Umbilical cord (tissue), 2 donors: ENCODE data around the gene HOXD10. TPM values are rescaled to one million over a fixed set of nuclear protein-coding genes. Genes with fewer than 3 reads are reported as not detected.

Experiments used
- DNase-seq: peaks from one replicate; pipeline ENCODE4 v3.0.0-alpha.2; 2015; ENCODE audit warnings: low spot score
- total RNA-seq: library from RNA; depleted of rRNA; stranded (reverse); fragments of >200 nt; gene quantifications from one replicate; pipeline ENCODE4 v1.2.3, GENCODE V29; 2014; ENCODE audit warnings: low replicate concordance; ENCODE audit not compliant: insufficient read depth

Gene HOXD10
- total RNA-seq, 1 donor from 2014 or later: 14.4 TPM

DNA sequence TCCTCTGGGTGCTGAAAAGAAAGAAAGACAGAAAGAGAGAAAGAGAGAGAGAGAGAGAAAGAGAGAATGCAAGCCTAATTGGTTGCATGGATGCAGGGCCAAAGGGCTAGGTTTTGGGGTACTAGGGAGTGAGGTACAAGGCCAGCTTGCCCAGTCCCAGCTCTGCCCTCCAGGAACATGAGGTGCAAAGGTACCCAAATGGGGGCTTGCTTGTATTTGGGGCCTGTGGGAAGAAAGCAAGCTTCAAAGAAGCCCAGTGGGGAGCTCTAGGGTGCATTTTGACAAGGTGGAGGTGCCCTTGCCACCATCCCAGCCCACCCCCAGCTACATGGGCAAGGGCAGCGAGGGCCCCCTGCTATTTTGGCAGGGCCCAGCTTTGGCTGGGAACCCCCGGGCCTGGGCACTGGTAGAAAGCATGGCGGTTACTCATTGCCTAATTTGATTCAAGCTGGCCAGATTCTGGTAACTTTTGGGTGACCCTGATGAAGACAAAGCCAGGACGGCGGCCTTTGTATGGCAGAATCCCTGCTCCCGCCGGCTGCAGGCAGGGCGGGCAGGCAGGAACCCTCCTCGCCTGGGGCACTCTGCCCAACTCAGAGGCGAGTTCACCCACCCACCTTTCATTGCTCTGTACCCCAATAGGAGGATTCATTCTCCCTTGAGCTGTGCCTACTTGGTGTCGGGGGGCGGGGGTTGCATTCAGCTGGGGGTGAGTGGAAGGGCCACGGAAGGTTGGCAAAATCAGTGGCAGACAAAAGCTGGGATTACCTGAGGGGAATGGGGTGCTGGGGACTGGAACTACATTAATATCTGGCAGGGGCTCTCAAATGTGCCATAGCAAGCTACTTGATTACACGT is 34.2 kb downstream of the HOXD10 start:
- no peak for DNase-seq

DNA sequence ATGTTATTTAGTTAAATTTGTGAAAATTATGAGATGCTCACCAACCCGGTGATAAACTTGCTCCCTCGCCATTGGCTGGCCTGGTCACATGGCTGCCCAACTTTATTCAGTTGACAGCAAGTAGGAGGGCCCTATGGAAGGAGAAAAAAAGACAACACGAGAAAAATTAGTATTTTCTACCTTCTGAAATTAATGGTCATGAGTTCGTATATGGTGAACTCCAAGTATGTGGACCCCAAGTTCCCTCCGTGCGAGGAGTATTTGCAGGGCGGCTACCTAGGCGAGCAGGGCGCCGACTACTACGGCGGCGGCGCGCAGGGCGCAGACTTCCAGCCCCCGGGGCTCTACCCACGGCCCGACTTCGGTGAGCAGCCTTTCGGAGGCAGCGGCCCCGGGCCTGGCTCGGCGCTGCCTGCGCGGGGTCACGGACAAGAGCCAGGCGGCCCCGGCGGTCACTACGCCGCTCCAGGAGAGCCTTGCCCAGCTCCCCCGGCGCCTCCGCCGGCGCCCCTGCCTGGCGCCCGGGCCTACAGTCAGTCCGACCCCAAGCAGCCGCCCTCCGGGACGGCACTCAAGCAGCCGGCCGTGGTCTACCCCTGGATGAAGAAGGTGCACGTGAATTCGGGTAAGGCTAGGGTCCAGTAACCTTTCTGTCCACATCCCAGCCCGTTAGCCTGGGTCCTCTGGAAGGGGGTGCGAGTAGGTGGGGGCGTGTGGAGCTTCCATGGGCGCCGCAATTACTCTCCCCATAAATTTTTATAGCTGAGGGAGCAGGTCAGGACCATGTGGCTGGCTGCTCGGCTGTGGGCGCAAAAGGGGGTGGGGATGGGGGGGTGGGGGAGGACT is 35.1 kb downstream of the HOXD10 start, which contains the start of gene HOXD4:
Gene HOXD4, plus strand, starts transcription at position 109 of the 846 bp plus-strand sequence. Its CDS starts 84 bp downstream, at position 193.
- no peak for DNase-seq

DNA sequence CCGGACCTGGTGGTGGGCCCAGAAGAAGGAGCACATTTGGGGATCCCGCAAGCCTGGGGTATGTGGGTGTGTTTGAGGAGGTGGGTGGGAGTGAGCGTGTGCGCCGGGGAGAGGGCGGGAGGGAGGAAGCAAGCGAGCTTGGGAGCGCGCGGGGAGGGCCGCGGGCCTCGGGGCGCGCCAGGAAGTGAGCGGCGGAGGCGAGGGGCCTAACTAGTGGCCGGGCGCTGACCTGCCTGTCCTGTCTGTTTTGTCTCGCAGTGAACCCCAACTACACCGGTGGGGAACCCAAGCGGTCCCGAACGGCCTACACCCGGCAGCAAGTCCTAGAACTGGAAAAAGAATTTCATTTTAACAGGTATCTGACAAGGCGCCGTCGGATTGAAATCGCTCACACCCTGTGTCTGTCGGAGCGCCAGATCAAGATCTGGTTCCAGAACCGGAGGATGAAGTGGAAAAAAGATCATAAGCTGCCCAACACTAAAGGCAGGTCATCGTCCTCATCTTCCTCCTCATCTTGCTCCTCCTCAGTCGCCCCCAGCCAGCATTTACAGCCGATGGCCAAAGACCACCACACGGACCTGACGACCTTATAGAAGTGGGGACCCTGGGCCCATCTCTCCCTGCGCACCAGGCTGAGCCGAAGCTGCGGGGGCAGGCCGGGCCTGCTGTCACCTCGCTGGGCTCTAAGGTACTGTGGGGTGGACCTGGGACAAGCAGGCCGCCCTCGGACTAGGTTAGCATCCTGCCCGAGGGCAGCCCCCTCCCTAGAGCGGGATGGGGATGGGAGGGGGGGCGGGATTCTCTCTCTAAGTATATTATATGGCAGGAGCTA is 36.0 kb downstream of the HOXD10 start:
- DNase-seq: no peak

DNA sequence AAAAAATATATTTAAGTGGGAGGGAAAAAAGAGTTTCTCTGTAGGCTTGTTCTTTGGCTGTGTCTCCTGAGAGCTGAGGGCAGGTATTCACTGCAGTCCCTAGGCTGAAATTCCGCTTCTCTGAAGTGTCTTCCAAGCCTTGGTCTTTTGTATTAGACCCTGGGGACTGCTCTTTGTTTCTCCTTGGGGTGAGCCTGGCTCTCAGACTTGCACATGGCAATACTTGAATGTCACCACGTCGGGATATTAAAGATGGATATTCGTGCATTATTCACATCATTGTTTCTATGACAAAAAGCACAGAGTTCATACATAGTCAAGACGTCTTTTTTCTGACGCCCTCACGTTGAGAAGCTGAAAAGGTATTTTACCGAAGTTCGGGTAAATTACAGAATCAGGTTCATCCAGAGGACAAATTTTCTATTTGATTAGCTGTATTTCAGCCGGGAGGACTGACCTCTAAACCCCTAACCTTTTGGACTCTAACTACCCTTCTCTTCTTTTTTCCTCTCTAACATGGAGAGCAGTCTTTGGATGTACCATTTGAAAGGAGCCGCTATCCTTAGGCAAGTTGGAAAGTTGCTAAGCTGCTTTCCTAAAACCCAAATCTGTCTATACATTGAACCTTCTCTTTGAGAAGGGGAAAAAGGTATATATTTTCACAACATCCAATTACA is 38.1 kb downstream of the HOXD10 start:
- DNase-seq: no peak

DNA sequence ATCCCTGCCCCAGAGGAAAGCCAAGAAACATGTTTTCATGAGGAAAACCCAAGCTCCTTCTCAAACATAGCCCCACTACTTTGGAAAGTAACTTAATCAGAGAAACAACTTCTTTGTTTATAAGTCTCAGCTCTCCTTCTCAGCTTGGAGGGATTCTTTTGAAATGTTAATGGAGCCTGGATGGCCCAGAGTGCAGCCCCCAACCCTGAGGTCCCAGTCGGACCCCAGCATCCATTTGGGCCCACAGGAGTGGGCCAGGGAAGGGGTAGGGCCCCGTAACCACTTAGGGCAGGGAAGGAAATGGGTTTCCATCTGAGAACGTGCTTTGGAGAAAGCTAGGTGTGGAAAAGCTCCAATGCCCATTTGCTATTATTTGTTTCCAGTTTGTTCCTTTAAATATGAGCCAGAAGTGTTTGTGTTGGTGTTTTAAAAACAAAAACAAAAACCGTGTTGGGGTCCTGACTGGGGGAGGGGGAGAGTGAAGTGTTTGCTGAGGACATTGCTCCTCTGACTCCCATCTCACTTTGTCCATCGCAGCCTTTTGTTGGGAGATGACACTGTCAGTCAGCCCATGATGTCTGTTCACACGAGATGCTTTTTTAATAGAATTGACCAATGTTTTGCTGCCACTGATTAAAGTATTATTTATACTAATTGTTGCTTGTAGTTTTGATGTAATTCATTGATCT is 38.9 kb downstream of the HOXD10 start:
- no peak for DNase-seq

DNA sequence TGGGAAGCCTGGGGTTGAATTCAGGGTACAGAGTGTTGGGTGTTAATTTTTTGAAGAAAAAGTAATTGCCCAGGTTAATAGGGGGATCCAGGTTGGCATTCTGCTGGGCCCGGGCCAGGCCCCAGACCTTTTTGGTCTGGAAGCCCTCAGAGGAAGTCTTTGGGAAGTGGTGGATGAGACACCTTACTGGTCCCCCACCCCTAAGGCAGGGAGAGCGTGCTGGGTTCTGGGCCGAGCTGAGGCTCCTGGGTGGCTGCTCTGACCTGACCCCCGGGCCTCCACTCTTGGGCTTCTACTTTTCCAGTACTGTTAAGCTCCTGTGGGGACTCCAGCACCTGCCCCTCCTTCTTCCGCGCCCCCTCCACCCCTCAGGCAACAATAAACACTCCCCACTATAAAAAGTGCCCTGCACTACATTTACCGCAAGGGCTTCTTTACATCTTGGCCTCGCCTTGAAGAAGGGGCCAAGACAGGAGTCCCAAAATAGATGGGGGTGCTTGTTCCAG is 39.8 kb downstream of the HOXD10 start:
- DNase-seq: no peak

DNA sequence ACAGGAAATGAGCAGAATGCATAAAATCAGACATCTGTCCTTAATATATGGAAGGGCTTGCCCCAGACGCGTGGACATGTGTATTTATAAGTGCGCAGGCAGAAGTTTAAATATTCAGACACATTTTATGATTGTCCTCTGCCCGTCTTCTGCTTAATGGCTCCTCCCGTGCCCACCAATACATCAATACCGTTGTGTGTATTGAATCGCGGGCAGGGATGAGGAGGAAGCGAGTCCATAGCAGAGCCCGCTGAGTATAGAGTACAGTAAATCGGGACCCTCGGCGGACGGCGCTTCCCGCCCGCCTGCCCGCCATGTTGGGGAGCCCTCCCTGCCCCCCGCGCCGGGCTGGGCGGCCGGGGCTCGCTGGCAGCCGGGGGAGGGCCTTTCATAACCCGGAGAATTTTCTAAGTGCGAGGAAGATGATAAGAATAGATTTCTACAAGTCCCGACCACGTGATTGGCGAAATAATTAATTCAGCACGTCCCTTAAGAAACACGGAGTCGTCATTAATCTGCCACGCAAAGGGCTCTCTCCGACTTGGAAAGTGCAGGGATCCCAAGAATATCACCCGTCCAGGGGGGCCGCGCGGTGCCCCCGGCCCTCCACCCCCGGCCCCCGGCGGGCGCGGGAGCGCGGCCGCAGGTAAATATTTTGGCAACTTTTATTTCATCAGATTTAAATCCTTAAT is 40.4 kb downstream of the HOXD10 start, which contains the start of gene HOXD3:
Gene HOXD3, plus strand, starts transcription at position 501 of the 692 bp plus-strand sequence. CDS start 11,808 bp downstream, outside the sequence.
- no peak for DNase-seq

DNA sequence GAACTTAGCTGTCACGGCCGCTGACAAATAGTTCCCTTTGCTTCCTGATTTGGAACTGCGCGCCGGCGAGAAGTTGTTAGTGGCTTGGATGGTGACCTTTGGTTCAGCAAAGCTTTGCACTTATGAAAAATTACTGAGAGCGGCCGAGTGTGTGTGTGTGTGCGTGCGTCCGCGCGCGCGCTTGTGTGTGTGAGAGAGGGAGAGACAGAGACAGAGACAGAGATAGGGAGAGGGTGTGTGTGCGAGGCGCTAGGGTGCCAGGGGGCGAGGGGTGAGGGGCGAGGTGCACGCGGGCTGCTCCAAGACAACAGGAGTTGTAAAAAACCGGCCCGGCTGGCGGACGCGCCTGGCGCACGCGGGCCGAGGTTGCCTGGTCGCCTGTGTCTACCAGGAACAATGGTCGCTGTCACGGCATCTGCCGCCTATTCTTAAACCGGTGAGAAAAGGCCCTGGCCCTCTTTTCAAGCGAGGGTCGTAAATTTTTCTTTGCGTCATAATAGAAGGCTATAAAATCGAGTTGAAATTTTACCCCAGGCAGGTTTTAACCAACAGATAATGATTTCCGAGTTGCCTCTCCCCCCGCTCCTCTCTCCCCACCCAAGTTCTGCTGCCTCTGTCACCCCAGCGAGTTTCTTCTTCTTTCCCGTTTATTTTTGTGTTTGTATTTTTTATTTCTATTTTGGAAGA is 41.1 kb downstream of the HOXD10 start:
- DNase-seq: no peak

DNA sequence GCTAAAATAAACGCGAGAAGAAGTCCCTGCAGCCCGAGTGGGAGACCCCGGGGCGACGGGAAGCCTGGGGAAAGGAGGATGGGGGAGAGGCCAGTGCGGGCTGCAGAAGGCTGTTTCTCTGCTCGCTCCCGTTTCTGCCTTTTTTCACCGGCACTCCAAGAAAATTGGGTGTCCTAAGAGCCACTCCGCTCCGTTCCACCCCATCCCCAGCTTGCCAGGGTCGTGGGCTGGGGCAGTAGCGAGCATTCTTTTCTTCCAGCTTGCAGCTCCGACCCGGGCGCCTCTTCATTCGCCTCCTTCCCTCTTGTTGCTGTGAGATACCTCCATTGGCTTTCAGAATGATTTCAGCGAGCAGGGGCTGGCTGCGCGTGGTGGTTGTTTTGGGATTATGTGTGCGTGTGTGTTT is 41.6 kb downstream of the HOXD10 start:
- DNase-seq: no peak

DNA sequence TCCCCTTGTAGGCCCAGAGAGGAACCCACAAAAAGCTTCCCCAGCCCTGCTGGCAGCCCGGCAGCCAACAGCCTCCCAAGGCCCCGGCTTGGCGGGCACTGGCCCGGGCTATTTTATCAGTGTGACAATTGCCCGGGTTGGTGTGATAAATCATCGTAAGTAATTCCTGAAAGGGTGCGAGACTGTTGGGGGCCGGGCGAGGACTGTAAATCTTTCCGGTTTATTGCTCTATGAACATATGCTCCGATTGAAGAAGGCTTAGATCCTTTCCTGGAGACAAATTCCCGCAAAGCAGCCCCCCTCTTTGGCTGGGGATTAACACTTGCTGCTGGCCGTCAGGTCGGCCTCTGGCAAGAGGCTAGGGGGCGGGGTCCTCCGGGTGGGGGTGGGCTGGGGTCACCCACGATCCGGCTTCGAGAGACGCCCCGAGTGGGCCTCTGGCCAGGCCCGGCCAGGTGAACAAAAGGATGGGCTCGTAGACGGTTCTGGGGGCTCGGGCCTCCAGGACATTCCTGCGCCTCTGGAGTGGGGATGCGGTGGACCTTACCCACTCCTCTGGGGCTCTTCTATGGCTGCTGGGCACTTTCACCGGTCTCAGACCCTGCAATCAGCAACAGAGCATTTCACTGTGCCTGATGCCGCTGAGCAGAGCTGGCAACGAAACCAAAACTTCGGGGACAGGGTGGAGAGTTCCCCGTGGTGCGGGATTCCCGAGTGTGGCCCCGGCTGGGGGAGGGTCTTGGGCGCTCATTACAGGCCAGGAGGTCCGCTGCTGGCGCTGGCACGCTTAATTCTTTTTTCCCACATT is 42.5 kb downstream of the HOXD10 start:
- no peak for DNase-seq

DNA sequence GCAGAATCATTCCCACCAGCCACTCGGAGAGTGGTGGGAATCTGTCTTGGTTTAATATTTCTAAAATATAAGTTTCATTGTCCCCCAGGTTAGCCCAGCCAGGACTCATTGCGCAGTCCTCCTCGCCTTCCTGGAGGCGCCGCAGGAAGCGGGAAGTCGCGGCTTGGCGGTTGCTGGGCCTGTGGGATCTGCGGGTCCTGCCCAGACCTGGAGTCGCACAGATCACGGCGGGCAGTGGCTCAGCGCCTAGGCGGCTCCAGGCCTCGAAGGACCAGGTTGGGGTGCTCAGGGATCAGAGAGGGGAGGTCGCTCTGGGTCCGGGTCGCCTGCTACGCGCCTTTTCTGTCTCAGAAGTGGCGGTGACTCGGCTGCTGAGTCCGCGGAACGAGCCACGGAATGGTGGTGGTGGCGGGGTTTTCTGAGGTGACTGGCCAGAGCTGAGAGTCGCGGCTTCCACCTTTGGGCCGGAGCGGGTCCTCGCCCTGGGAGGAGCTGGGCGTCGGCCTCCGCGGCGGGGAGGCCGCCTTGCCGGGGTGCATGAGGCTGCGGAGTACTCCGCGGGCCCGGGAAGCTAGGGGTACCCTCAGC is 43.2 kb downstream of the HOXD10 start:
- no peak for DNase-seq

DNA sequence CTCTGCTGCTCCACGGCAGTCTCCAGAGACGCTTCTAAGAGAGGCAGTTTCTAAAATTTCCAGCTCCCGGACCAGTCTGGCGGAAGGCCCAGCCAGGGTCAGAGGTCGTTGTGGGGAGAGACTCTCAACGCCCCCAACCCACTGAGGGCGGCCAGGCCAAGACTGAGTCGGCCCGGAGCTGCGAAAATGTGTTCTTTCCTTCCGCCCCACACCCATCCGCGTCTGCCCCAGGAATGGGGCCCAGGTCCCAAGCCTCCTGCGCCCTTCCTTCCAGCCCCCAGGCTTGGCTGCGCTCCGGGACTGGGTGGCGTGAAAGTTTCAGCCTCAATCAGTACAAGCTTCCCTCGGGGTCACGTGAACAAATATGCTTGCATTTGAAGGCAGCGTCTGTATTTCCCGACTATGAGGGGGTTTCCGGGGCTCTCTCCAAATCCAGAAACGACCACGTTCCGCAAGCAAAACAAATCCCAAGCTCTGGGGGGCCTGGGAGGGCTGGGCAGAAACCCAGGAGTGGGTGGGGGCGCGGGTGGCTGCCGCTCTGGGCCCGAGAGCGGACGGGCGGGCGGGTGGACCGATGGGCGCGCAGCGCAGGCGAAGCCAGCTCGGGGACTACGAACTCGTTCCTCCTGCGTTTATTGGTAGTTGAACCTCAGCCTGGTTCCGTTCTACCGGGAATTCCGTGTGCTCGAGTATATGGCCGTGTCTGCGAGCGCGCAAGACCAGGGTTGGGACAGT is 43.8 kb downstream of the HOXD10 start:
- no peak for DNase-seq

DNA sequence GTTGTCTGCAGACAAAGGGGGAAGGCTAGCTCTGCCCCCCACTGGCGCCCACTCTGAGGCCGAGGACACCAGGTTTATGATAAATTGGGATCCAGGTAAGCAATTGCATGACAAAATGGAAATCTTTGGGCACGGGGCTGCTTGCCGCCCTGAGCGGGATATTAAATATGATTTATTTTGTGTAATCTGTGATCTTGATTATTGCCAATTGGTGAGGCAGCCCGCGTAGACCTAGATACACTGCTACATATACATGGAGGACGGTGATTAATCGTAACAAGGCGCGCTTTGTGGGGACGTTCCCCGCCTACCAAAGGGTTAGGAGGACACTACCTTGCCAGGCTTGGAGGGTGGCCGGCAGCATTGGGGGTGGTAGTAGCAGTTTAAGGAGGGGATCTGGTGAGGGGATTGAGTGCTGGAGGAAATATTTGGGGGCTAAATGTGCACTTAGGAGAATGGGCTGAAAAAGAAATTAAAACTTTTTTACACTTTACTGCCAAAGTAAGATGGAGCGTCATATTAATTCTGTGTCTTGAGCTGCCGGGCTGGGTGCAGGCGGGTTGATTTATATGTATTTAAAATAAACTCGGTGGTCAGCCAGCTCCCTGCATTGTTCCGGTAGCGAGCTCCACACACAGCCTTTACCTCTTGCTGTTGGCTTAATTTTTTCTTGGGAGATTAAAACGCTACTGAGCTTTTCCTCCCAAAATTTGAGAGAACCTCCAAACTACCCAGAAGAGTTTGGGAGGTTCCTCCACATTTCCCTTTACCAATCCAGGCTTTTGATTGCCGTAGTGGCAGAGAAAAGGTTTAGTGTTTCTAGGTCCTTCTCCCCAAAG is 44.6 kb downstream of the HOXD10 start:
- DNase-seq: no peak

DNA sequence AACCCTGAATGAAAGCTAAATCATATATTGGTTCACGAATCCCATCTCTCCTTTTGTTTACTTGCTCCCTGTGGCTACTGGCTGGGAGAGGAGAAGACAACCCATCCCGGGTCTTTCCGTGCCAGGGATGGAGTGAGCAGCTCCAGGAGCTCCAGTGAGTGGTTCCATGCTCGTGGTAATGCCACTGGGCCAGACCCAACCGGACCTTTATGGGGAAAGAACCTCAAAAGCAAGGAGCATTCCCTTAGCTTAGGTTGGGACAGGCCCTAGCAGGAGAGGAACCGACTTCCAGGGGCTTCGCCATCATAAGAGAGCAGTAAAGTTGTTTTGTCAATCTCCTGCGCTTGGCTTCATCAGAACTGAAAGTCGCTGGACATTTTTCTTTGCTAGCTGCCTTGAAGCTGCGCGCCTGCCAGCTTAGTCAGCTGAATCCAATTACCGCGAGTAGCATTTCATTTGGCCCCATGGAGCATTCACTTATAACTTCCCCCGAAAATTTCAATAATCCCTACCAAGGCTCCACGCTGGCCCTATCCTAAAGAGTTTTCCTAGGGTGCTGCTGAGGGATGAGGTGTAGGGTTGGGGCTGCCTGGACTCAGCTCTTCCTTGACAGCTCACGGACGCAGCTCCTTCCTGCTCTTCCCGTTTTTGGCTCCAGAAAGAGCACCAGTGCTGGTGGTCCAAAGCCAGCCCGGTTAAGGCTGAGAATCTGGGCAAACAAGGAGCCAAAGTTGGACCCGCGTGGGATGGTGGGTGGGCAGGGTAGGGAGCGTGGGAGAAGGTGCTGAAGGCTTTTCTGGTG is 45.4 kb downstream of the HOXD10 start:
- DNase-seq: no peak
